Vagina (tissue), 2 donors: ENCODE measurements around the gene CHMP1B. TPM values are rescaled to one million over a fixed set of nuclear protein-coding genes. Genes with fewer than 3 reads are reported as not detected.

Experiments used
- DNase-seq, 2 donors: peaks; one replicate each; pipeline ENCODE4 v3.0.0-alpha.2; 2017; ENCODE audit errors: extremely low spot score in 2 of 2
- H3K27ac ChIP-seq: fragments of 200-600 bp; sonication (generic); one replicate; pipeline ENCODE4 v1.5.1; 2019
- H3K27me3 ChIP-seq: fragments of 200-600 bp; sonication (generic); one replicate; pipeline ENCODE4 v1.5.1; 2019
- H3K36me3 ChIP-seq, 2 donors: fragments of 200-600 bp; sonication (generic); one replicate each; pipeline ENCODE4 v1.5.1; 2017 to 2019
- H3K4me1 ChIP-seq: fragments of 200-600 bp; sonication (generic); one replicate; pipeline ENCODE4 v1.5.1; 2019
- H3K4me3 ChIP-seq, 2 donors: fragments of 200-600 bp; sonication (generic); 1 replicate in 1 of 2; 2 replicates in 1 of 2; pipeline ENCODE4 v1.5.1; 2016 to 2019
- H3K9me3 ChIP-seq: fragments of 200-600 bp; sonication (generic); one replicate; pipeline ENCODE4 v1.5.1; 2019
- CTCF ChIP-seq, 3 experiments: fragments of 450-650 bp in 2 of 3; fragments of 200-600 bp in 1 of 3; sonication (generic) in 1 of 3; IDR thresholded peaks; one replicate each; pipeline ENCODE4 v1.5.1; 2017 to 2019; ENCODE audit warnings: antibody characterized with exemption in 3 of 3, mild to moderate bottlenecking in 2 of 3, moderate library complexity in 2 of 3
- POLR2A ChIP-seq, 2 donors: fragments of 450-650 bp; IDR thresholded peaks; one replicate each; pipeline ENCODE4 v1.6.1; 2017; ENCODE audit warnings: antibody characterized with exemption in 2 of 2, mild to moderate bottlenecking in 2 of 2, moderate library complexity in 2 of 2
- POLR2AphosphoS5 ChIP-seq, 2 donors: sonication (generic); formaldehyde crosslinking; IDR thresholded peaks; one replicate each; pipeline ENCODE4 v1.9.0; 2017; ENCODE audit warnings: antibody characterized with exemption in 2 of 2, mild to moderate bottlenecking in 2 of 2, low read depth in 1 of 2; ENCODE audit not compliant: insufficient read depth in 1 of 2
- intact Hi-C: fragments of 100-400 bp; cut with DNase I; formaldehyde crosslinking; loops from one replicate; pipeline ENCODE4 v1.15.1; 2023
- total RNA-seq: library from RNA; depleted of rRNA; stranded (reverse); fragments of >200 nt; gene quantifications from one replicate; pipeline ENCODE4 v1.2.3, GENCODE V29; 2016

Gene CHMP1B
- total RNA-seq, 1 donor from 2014 or later = 44.7 TPM

GRCh38 chr18:11901826-11902438 is 50.7 kb downstream of the CHMP1B start:
- intact Hi-C loops = no loop called here
- peaks cover 0 to 16% of the 10 kb centered on the region in 2 donors for H3K36me3 ChIP-seq

GRCh38 chr18:11902522-11903292 is 51.5 kb downstream of the CHMP1B start:
- Histone ChIP-seq H3K4me1 (peaks cover 14% of the 10 kb centered on the region), H3K9me3 (no peaks in the 10 kb centered on the region), H3K27me3 (no peaks in the 10 kb centered on the region), H3K36me3 (peaks cover 0 to 16% of the 10 kb centered on the region in 2 donors), H3K4me3 (no peak overlapping the region), H3K27ac (no peak overlapping the region)
- intact Hi-C loops = no loop called here
- DNase-seq = no peak
- TF ChIP-seq CTCF (IDR thresholded peaks at IDR 0.05) (no peak), POLR2AphosphoS5 (IDR thresholded peaks at IDR 0.05; ENCODE audit: insufficient read depth in 1 of 2, low read depth in 1 of 2) (no peak), POLR2A (IDR thresholded peaks at IDR 0.05) (no peak)

More at GRCh38 chr18:11901826-11902438, 50.7 kb downstream of the CHMP1B start:
- no peak for TF ChIP-seq POLR2AphosphoS5 (IDR thresholded peaks at IDR 0.05; ENCODE audit: insufficient read depth in 1 of 2, low read depth in 1 of 2)
- no peak for TF ChIP-seq POLR2A (IDR thresholded peaks at IDR 0.05)
- TF ChIP-seq CTCF (IDR thresholded peaks at IDR 0.05) = no peak
- DNase-seq = no peak
- H3K4me3 ChIP-seq = no peak overlapping the region
- no peak overlapping the region for H3K27ac ChIP-seq
- peaks cover 6% of the 10 kb centered on the region for H3K4me1 ChIP-seq
- H3K9me3 ChIP-seq = no peaks in the 10 kb centered on the region
- H3K27me3 ChIP-seq = no peaks in the 10 kb centered on the region

Other genes starting within 250 kb of the CHMP1B start
- not detected for gene SLC35G4, start 241.8 kb upstream of the CHMP1B start, total RNA-seq
- 23.3 TPM for gene GNAL, start 162.1 kb upstream of the CHMP1B start, total RNA-seq
- gene MPPE1, start 56.9 kb downstream of the CHMP1B start, total RNA-seq = 24.6 TPM
- gene IMPA2, start 130.1 kb downstream of the CHMP1B start, total RNA-seq = 128 TPM
- 1.2 TPM for gene ANKRD62, start 242.4 kb downstream of the CHMP1B start, total RNA-seq